PC-3 (cell line): Measurements from ENCODE around the gene JHY.

Experiments
- EZH2phosphoT487 ChIP-seq: fragments of 300-600 bp; sonication (generic); IDR thresholded peaks from 2 replicates; pipeline ENCODE4 v1.6.1; 2018; ENCODE audit warnings: mild to moderate bottlenecking, antibody characterized with exemption, low read length, borderline replicate concordance
- TF ChIP-seq, protein P1 (sequence below): fragments of 300-600 bp; sonication (generic); conservative IDR thresholded peaks from 2 replicates; pipeline ENCODE4 v1.5.1; 2017; ENCODE audit warnings: antibody characterized with exemption, low read depth, mild to moderate bottlenecking, low read length

DNA sequence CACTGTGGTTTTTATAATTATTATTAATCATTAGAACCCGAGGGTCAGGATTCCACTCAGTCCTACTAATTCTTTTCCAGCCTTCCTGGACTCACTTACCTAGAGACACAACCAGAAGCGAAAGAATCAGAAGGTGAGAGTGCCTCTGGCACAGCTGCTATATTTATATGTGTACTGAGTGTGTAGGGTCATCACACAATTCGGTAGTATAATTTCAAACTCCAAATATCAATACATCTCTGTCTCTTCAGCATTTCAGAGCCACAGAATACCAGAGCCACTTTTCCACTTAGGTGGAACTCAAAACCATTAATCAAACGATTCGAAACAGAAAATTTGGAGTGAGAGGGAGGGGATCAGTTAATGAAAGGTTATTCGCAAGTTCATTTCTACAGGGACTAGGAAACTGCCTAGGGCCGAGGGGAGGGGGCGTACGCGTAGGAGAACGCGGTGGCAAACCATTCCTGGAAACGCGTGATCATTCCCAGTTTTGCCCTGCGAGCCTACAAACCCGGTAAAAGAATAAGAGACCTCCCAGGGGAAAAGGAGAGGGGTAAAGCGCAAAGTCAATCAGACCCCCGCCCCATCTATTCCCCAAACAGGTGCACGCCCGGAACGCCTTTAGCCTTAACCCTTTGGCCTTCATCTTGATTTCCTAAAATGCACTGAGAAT, 93.6 kb downstream of the JHY start:
- TF ChIP-seq, protein P1, sequence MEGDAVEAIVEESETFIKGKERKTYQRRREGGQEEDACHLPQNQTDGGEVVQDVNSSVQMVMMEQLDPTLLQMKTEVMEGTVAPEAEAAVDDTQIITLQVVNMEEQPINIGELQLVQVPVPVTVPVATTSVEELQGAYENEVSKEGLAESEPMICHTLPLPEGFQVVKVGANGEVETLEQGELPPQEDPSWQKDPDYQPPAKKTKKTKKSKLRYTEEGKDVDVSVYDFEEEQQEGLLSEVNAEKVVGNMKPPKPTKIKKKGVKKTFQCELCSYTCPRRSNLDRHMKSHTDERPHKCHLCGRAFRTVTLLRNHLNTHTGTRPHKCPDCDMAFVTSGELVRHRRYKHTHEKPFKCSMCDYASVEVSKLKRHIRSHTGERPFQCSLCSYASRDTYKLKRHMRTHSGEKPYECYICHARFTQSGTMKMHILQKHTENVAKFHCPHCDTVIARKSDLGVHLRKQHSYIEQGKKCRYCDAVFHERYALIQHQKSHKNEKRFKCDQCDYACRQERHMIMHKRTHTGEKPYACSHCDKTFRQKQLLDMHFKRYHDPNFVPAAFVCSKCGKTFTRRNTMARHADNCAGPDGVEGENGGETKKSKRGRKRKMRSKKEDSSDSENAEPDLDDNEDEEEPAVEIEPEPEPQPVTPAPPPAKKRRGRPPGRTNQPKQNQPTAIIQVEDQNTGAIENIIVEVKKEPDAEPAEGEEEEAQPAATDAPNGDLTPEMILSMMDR: no peak
- no peak for TF ChIP-seq EZH2phosphoT487
